Caco-2 (cell line): ENCODE measurements around the gene FOXF2. TPM values are rescaled to one million over a fixed set of nuclear protein-coding genes. Genes with fewer than 3 reads are reported as not detected.
"Not testable (repeated sequence)": the region's sequence is repeated elsewhere in the genome, so short reads cannot be mapped to it uniquely, and the experiment has no call there.

Experiments used
- BruUV-seq: library from RNA; stranded (reverse); fragments of 400-500 nt; replicated peaks from 2 replicates; lab custom pipeline; 2021; lab: Mats Ljungman, UMichigan
- CTCF ChIA-PET: fragments of 300-600 bp; sonication (Branson Sonifier 250); formaldehyde crosslinking; loops from one replicate; lab custom pipeline; 2022; ENCODE audit warnings: antibody characterized with exemption; lab: Charles Lee
- POLR2A ChIA-PET: fragments of 300-600 bp; sonication (Branson Sonifier 250); formaldehyde crosslinking; loops from one replicate; lab custom pipeline; 2022; ENCODE audit warnings: antibody characterized with exemption; lab: Charles Lee
- DNase-seq, 2 experiments: peaks; one replicate each; pipeline versions ENCODE4 v3.0.0 to v3.0.0-alpha.2; 2020 to 2022
- H3K27me3 ChIP-seq: replicated peaks from 2 replicates; pipeline ENCODE4 v1.6.0; 2011; ENCODE audit warnings: low read length; ENCODE audit not compliant: control insufficient read depth, insufficient read depth
- H3K36me3 ChIP-seq: 2 replicates; pipeline ENCODE4 v1.5.1; 2011; ENCODE audit warnings: low read length; ENCODE audit not compliant: control insufficient read depth, insufficient read depth
- H3K4me1 ChIP-seq: fragments of 250-450 bp; sonication (Bioruptor Pico); 2 replicates; pipeline ENCODE4 v1.5.1; 2020; ENCODE audit warnings: mild to moderate bottlenecking
- H3K4me3 ChIP-seq: 2 replicates; pipeline ENCODE4 v1.5.1; 2011; ENCODE audit warnings: low read depth, mild to moderate bottlenecking, control low read depth, low read length
- H3K9me3 ChIP-seq: fragments of 250-450 bp; sonication (Bioruptor Pico); 2 replicates; pipeline ENCODE4 v1.5.1; 2020; ENCODE audit warnings: mild to moderate bottlenecking, moderate library complexity
- H3K27ac Mint-ChIP-seq: one replicate; pipeline ENCODE4 v1.8.0; 2022; ENCODE audit warnings: mixed read lengths; ENCODE audit not compliant: unreplicated experiment
- H3K27me3 Mint-ChIP-seq: one replicate; pipeline ENCODE4 v1.8.0; 2022; ENCODE audit warnings: mixed read lengths; ENCODE audit not compliant: insufficient read depth, unreplicated experiment
- H3K36me3 Mint-ChIP-seq: one replicate; pipeline ENCODE4 v1.8.0; 2022; ENCODE audit warnings: mild to moderate bottlenecking, mixed read lengths; ENCODE audit not compliant: insufficient read depth, unreplicated experiment
- H3K4me1 Mint-ChIP-seq: one replicate; pipeline ENCODE4 v1.8.0; 2022; ENCODE audit warnings: low read depth, mixed read lengths; ENCODE audit not compliant: unreplicated experiment
- H3K4me3 Mint-ChIP-seq: one replicate; pipeline ENCODE4 v1.8.0; 2022; ENCODE audit warnings: mild to moderate bottlenecking, moderate library complexity, mixed read lengths; ENCODE audit not compliant: unreplicated experiment
- H3K9me3 Mint-ChIP-seq: one replicate; pipeline ENCODE4 v1.8.0; 2022; ENCODE audit warnings: mixed read lengths; ENCODE audit not compliant: unreplicated experiment
- intact Hi-C: fragments of 100-400 bp; cut with micrococcal nuclease; formaldehyde crosslinking; loops from one replicate; pipeline ENCODE4 v1.10.0; 2022; ENCODE audit not compliant: unreplicated experiment
- total RNA-seq: library from RNA; stranded (reverse); gene quantifications from 2 replicates; pipeline ENCODE4 v1.2.3, GENCODE V29; 2022
- TF ChIP-seq, protein P1 (sequence below), 2 experiments: fragments of 200-600 bp in 1 of 2; IDR thresholded peaks; 1 replicate in 1 of 2; 2 replicates in 1 of 2; pipeline versions ENCODE4 v1.5.1 to v1.8.0; 2011 to 2022; ENCODE audit warnings: antibody characterized with exemption in 1 of 2, control low read depth in 1 of 2, inconsistent platforms in 1 of 2, low read depth in 1 of 2, low read length in 1 of 2, mild to moderate bottlenecking in 1 of 2, moderate library complexity in 1 of 2; ENCODE audit not compliant: insufficient read depth in 1 of 2, severe bottlenecking in 1 of 2, unreplicated experiment in 1 of 2

The FOXF2 gene
- total RNA-seq, 1 experiment from 2014 or later: 0.88 TPM

DNA sequence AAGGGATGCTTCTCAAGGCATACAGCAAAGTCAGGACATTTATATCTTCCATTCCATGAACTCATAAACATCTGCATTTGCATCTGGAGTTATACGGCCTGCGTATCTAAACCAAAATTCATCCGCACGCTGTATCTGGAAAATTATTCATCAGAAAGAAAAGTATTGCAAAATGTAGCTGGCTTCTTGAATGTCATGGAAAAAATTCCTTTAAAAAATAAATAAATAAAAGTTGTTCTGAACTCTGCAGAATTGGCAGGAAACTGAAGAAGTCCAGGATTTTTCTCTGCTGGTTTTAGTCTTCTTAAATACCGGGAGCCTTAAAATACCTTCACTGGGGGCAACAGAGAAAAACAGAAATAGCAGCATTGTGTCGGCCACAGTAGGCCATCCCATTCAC, 23.7 kb upstream of the FOXF2 start:
- H3K4me1 ChIP-seq: no peaks in the 10 kb centered on the region
- H3K36me3 ChIP-seq: no peaks in the 10 kb centered on the region
- H3K9me3 Mint-ChIP-seq: peaks cover 9% of the 10 kb centered on the region
- CTCF ChIA-PET: no interaction called here
- no peaks in the 10 kb centered on the region; the same call in 1 of the 2 replicates for H3K27me3 ChIP-seq
- H3K27ac Mint-ChIP-seq: no peak overlapping the region
- no peaks in the 10 kb centered on the region for H3K4me1 Mint-ChIP-seq
- H3K36me3 Mint-ChIP-seq: no peaks in the 10 kb centered on the region
- H3K4me3 Mint-ChIP-seq: no peak overlapping the region
- no TSS peak for BruUV-seq
- TF ChIP-seq, protein P1, sequence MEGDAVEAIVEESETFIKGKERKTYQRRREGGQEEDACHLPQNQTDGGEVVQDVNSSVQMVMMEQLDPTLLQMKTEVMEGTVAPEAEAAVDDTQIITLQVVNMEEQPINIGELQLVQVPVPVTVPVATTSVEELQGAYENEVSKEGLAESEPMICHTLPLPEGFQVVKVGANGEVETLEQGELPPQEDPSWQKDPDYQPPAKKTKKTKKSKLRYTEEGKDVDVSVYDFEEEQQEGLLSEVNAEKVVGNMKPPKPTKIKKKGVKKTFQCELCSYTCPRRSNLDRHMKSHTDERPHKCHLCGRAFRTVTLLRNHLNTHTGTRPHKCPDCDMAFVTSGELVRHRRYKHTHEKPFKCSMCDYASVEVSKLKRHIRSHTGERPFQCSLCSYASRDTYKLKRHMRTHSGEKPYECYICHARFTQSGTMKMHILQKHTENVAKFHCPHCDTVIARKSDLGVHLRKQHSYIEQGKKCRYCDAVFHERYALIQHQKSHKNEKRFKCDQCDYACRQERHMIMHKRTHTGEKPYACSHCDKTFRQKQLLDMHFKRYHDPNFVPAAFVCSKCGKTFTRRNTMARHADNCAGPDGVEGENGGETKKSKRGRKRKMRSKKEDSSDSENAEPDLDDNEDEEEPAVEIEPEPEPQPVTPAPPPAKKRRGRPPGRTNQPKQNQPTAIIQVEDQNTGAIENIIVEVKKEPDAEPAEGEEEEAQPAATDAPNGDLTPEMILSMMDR (IDR thresholded peaks at IDR 0.05; ENCODE audit: insufficient read depth in 1 of 2, low read depth in 1 of 2, low read length in 1 of 2, severe bottlenecking in 1 of 2, unreplicated experiment in 1 of 2): no peak
- intact Hi-C loops: loop anchor here (2.0 kb wide), 1 partner anchor 71 kb away; no protein-coding TSS in a partner anchor
- POLR2A ChIA-PET: no interaction called here
- no peak overlapping the region for H3K4me3 ChIP-seq
- 0 out of 2 replicates have a peak, but pooled peaks cover 3% of the 10 kb centered on the region for H3K9me3 ChIP-seq
- peaks cover 7% of the 10 kb centered on the region for H3K27me3 Mint-ChIP-seq
- DNase-seq: no peak

- no peaks in the 10 kb centered on the region; the same call in 1 of the 2 replicates for H3K27me3 ChIP-seq
- H3K4me1 ChIP-seq: no peaks in the 10 kb centered on the region
- peaks cover 9% of the 10 kb centered on the region for H3K9me3 Mint-ChIP-seq
- H3K27me3 Mint-ChIP-seq: peaks cover 10% of the 10 kb centered on the region
- POLR2A ChIA-PET: no interaction called here
- TF ChIP-seq, protein P1 (IDR thresholded peaks at IDR 0.05; ENCODE audit: insufficient read depth in 1 of 2, low read depth in 1 of 2, low read length in 1 of 2, severe bottlenecking in 1 of 2, unreplicated experiment in 1 of 2): no peak
- no peak overlapping the region for H3K4me3 ChIP-seq
- BruUV-seq: no TSS peak
- DNase-seq: no peak
- 0 out of 2 replicates have a peak, but pooled peaks cover 3% of the 10 kb centered on the region for H3K9me3 ChIP-seq
- H3K4me1 Mint-ChIP-seq: no peaks in the 10 kb centered on the region
- H3K36me3 Mint-ChIP-seq: no peaks in the 10 kb centered on the region
- CTCF ChIA-PET: no interaction called here
- H3K4me3 Mint-ChIP-seq: no peak overlapping the region
- intact Hi-C loops: no loop called here
- no peak overlapping the region for H3K27ac Mint-ChIP-seq
- no peaks in the 10 kb centered on the region for H3K36me3 ChIP-seq
Observed at GRCh38 chr6:1367771-1368170, 21.6 kb upstream of the FOXF2 start.

DNA sequence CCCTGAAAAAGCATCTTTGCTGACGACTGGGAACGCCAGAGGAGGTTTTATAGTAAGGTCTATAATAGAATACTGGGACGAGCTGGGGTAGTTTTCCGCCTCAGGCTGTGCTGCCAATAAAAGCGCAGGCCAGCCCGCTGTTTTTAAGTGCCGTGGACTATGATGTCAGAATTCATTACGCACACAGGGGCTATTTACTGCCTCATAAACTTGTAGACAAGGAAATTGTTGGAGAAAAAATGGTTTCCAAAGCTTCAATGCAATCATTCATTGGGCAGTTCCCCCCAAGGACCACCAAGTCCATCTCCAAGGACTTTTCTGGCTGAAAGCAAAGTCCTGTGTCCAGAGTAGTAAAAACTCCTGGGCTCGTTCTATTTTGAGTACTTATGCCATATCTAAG, 20.4 kb upstream of the FOXF2 start:
- Histone ChIP-seq H3K4me1 (no peaks in the 10 kb centered on the region), H3K36me3 (no peaks in the 10 kb centered on the region), H3K9me3 (0 out of 2 replicates have a peak, but pooled peaks cover 3% of the 10 kb centered on the region), H3K27me3 (no peaks in the 10 kb centered on the region; the same call in 1 of the 2 replicates), H3K4me3 (no peak overlapping the region)
- H3K27me3 Mint-ChIP-seq: peaks cover 13% of the 10 kb centered on the region
- no peaks in the 10 kb centered on the region for H3K36me3 Mint-ChIP-seq
- no peak for DNase-seq
- no peak overlapping the region for H3K4me3 Mint-ChIP-seq
- ChIA-PET POLR2A (no interaction called here), CTCF (no interaction called here)
- H3K4me1 Mint-ChIP-seq: no peaks in the 10 kb centered on the region
- no TSS peak for BruUV-seq
- peaks cover 9% of the 10 kb centered on the region for H3K9me3 Mint-ChIP-seq
- intact Hi-C loops: no loop called here
- TF ChIP-seq, protein P1 (IDR thresholded peaks at IDR 0.05; ENCODE audit: insufficient read depth in 1 of 2, low read depth in 1 of 2, low read length in 1 of 2, severe bottlenecking in 1 of 2, unreplicated experiment in 1 of 2): no peak
- no peak overlapping the region for H3K27ac Mint-ChIP-seq

- H3K4me1 ChIP-seq, H3K9me3 Mint-ChIP-seq, CTCF ChIA-PET, H3K4me3 ChIP-seq, H3K4me3 Mint-ChIP-seq, H3K4me1 Mint-ChIP-seq, H3K27ac Mint-ChIP-seq, DNase-seq, H3K9me3 ChIP-seq, intact Hi-C loops, POLR2A ChIA-PET, BruUV-seq, H3K27me3 ChIP-seq, H3K36me3 Mint-ChIP-seq, H3K36me3 ChIP-seq: not testable (repeated sequence)
- H3K27me3 Mint-ChIP-seq: peaks cover 17% of the 10 kb centered on the region
Observed at GRCh38 chr6:1369695-1370094, 19.7 kb upstream of the FOXF2 start.
